ENCODE data around the gene GSC.
"Not testable (repeated sequence)": the region's sequence is repeated elsewhere in the genome, so short reads cannot be mapped to it uniquely, and the experiment has no call there.

GRCh38 chr14:94800764-94801163, 30.9 kb upstream of the GSC start:
- not testable (repeated sequence) for TF ChIP-seq POLR2A (IDR thresholded peaks at IDR 0.05)
- TF ChIP-seq, protein P1, sequence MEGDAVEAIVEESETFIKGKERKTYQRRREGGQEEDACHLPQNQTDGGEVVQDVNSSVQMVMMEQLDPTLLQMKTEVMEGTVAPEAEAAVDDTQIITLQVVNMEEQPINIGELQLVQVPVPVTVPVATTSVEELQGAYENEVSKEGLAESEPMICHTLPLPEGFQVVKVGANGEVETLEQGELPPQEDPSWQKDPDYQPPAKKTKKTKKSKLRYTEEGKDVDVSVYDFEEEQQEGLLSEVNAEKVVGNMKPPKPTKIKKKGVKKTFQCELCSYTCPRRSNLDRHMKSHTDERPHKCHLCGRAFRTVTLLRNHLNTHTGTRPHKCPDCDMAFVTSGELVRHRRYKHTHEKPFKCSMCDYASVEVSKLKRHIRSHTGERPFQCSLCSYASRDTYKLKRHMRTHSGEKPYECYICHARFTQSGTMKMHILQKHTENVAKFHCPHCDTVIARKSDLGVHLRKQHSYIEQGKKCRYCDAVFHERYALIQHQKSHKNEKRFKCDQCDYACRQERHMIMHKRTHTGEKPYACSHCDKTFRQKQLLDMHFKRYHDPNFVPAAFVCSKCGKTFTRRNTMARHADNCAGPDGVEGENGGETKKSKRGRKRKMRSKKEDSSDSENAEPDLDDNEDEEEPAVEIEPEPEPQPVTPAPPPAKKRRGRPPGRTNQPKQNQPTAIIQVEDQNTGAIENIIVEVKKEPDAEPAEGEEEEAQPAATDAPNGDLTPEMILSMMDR (IDR thresholded peaks at IDR 0.05): not testable (repeated sequence)
